ENCODE data around the gene TMEM91. TPM values are rescaled to one million over a fixed set of nuclear protein-coding genes. Genes with fewer than 3 reads are reported as not detected.

The TMEM91 gene
- total and polyA plus RNA-seq, 2 donors (not counting 3 experiments of a cell fraction or from before 2014, with no cell fraction given): 9.0 to 13.2 TPM

DNA sequence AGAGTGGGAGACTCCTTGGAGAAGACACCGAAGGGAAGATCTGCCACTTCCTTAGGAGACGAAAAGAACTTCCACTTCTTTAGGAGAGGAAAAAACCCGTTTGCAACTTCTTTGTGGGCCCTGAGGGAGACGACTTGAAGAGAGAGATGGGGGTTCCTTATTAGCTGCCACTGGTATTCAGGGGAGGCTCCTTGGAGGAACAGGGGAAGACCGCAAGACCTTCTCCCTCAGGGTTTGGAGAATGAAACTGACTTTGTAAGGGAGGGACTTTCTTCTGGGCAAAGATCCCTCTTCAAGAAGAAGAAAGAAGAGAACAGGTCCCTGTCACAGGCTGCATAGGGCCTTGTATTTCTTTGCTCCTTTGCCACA, 21.7 kb downstream of the TMEM91 start:
- dilution Hi-C loops (cut with MboI; ENCODE audit: extremely low pct_ligation_motif_present, low sequenced_read_pairs) (no loop called here), intact Hi-C loops (cut with micrococcal nuclease) (no loop called here)
- DNase-seq (ENCODE audit: low read depth, low spot score): no peak
- peak overlapping the region; percentile 79 to 95 (median 81) for H3K4me3 ChIP-seq (replicated peaks in 1 of 3; ENCODE audit: insufficient read depth in 1 of 3, low read depth in 1 of 3, low read length in 3 of 3)
- TSS peak; percentile 58 for BruUV-seq (replicated peaks)
- no peaks in the 10 kb centered on the region for H4K20me1 ChIP-seq (replicated peaks; ENCODE audit: control insufficient read depth, extremely low read depth, insufficient read depth, low read length)
- H3K27me3 ChIP-seq (ENCODE audit: control insufficient read depth in 2 of 2, insufficient read depth in 2 of 2, low read length in 2 of 2): no peaks in the 10 kb centered on the region
- H3K36me3 ChIP-seq (ENCODE audit: control insufficient read depth in 2 of 2, extremely low read depth in 1 of 2, insufficient read depth in 2 of 2, low read length in 2 of 2): no peaks in the 10 kb centered on the region
- peaks cover 6% of the 10 kb centered on the region for H3K79me2 ChIP-seq (ENCODE audit: control insufficient read depth, insufficient read depth, low read length)
- H3K4me2 ChIP-seq (ENCODE audit: insufficient read depth, low read length): peak overlapping the region; percentile 72
- H2AFZ ChIP-seq (ENCODE audit: low read depth, low read length): peak overlapping the region; percentile 49
- POLR2A ChIA-PET: interaction anchor here (0.6 kb wide), 1 partner anchor 33 kb away, joined by 3 read pairs; no protein-coding TSS in a partner anchor
- no peaks in the 10 kb centered on the region for H3K9me1 ChIP-seq (replicated peaks; ENCODE audit: control insufficient read depth, extremely low read depth, insufficient read depth, low read length)
- no peaks in the 10 kb centered on the region for H3K9me3 ChIP-seq (replicated peaks; ENCODE audit: control insufficient read depth, insufficient read depth, low read length)
- peaks cover 34% of the 10 kb centered on the region for H3K4me1 ChIP-seq (ENCODE audit: control insufficient read depth, extremely low read depth, insufficient read depth, low read length)
- peak overlapping the region; percentile 94 for H3K9ac ChIP-seq (replicated peaks; ENCODE audit: extremely low read depth, insufficient read depth, low read length)
- H3K27ac ChIP-seq (ENCODE audit: insufficient read depth, low read depth, low read length): peak overlapping the region; percentile 93
- CTCF ChIA-PET: no interaction called here
- FAIRE-seq: no peak
- no peak for TF ChIP-seq JUN (IDR thresholded peaks at IDR 0.05; ENCODE audit: borderline replicate concordance, insufficient read depth, insufficient read length, low read depth)
- no peak for TF ChIP-seq POLR2AphosphoS5 (IDR thresholded peaks at IDR 0.05; ENCODE audit: insufficient read depth, low read depth, low read length)
- TF ChIP-seq, protein P1, sequence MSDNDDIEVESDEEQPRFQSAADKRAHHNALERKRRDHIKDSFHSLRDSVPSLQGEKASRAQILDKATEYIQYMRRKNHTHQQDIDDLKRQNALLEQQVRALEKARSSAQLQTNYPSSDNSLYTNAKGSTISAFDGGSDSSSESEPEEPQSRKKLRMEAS (IDR thresholded peaks at IDR 0.05; ENCODE audit: insufficient read depth, insufficient read length): no peak
- TF ChIP-seq FOS (IDR thresholded peaks at IDR 0.05; ENCODE audit: borderline replicate concordance, insufficient read depth, low read length): no peak
- no peak for TF ChIP-seq EZH2 (IDR thresholded peaks at IDR 0.05; ENCODE audit: borderline replicate concordance, low read depth, low read length, severe bottlenecking)
- no peak for TF ChIP-seq CTCF (IDR thresholded peaks at IDR 0.05; ENCODE audit: extremely low read depth in 1 of 2, insufficient read depth in 1 of 2, low read depth in 1 of 2, low read length in 2 of 2)
- TF ChIP-seq GATA2 (IDR thresholded peaks at IDR 0.05; ENCODE audit: insufficient read depth, insufficient read length, low read depth, low read length): no peak
- TF ChIP-seq MYC (IDR thresholded peaks at IDR 0.05; ENCODE audit: low read depth, low read length): no peak
- no peak for TF ChIP-seq POLR2A (IDR thresholded peaks at IDR 0.05; ENCODE audit: low read depth, low read length)
